Endodermal cell (in vitro differentiated cells): Measurements from ENCODE around the gene SYNRG. TPM values are rescaled to one million over a fixed set of nuclear protein-coding genes. Genes with fewer than 3 reads are reported as not detected.

ENCODE experiments used
- DNase-seq: peaks from one replicate; pipeline ENCODE4 v3.0.0-alpha.2; 2017
- H3K27ac ChIP-seq: 2 replicates; pipeline ENCODE4 v1.5.1; 2013; ENCODE audit warnings: mild to moderate bottlenecking, low read depth, low read length, moderate library complexity
- H3K27me3 ChIP-seq: 2 replicates; pipeline ENCODE4 v1.6.1; 2013; ENCODE audit warnings: mild to moderate bottlenecking, low read length, moderate library complexity; ENCODE audit not compliant: insufficient read depth, control insufficient read depth, poor library complexity, severe bottlenecking
- H3K36me3 ChIP-seq: 2 replicates; pipeline ENCODE4 v1.7.0; 2013; ENCODE audit warnings: mild to moderate bottlenecking, low read length, moderate library complexity; ENCODE audit not compliant: control insufficient read depth, insufficient read depth
- H3K4me1 ChIP-seq: one replicate; pipeline ENCODE4 v1.7.0; 2013; ENCODE audit warnings: low read length; ENCODE audit not compliant: control insufficient read depth, insufficient read depth
- H3K4me3 ChIP-seq: 2 replicates; pipeline ENCODE4 v1.5.1; 2013; ENCODE audit warnings: mild to moderate bottlenecking, low read length, moderate library complexity
- H3K9ac ChIP-seq: 2 replicates; pipeline ENCODE4 v1.6.1; 2013; ENCODE audit warnings: mild to moderate bottlenecking, low read length, moderate library complexity; ENCODE audit not compliant: poor library complexity, severe bottlenecking; ENCODE audit errors: extremely low read depth
- H3K9me3 ChIP-seq: 2 replicates; pipeline ENCODE4 v1.6.1; 2013; ENCODE audit warnings: mild to moderate bottlenecking, low read length, moderate library complexity; ENCODE audit not compliant: control insufficient read depth
- H3K27ac Mint-ChIP-seq: 2 replicates; pipeline ENCODE4 v1.8.0; 2020; ENCODE audit warnings: mixed read lengths
- H3K27me3 Mint-ChIP-seq: 2 replicates; pipeline ENCODE4 v1.8.0; 2021; ENCODE audit warnings: mild to moderate bottlenecking, mixed read lengths; ENCODE audit not compliant: insufficient read depth
- H3K36me3 Mint-ChIP-seq: 2 replicates; pipeline ENCODE4 v1.8.0; 2020; ENCODE audit warnings: low read depth, mixed read lengths
- H3K4me1 Mint-ChIP-seq: 2 replicates; pipeline ENCODE4 v1.8.0; 2020; ENCODE audit warnings: mixed read lengths
- H3K4me3 Mint-ChIP-seq: 2 replicates; pipeline ENCODE4 v1.8.0; 2020; ENCODE audit warnings: mild to moderate bottlenecking, moderate library complexity, mixed read lengths
- H3K9me3 Mint-ChIP-seq: 2 replicates; pipeline ENCODE4 v1.8.0; 2020; ENCODE audit warnings: mild to moderate bottlenecking, mixed read lengths
- WGBS, 2 experiments: methylation state at CpG; one replicate each; pipeline versions ENCODE4 v1.1.5 to v1.1.7; 2013; ENCODE audit warnings: missing lambda C conversion rate in 2 of 2, mixed read lengths in 1 of 2; ENCODE audit not compliant: insufficient coverage in 1 of 2, insufficient read length in 1 of 2; 5-methylcytosine and 5-hydroxymethylcytosine counted together
- total RNA-seq, 2 donors: library from RNA; stranded (reverse); fragmentation: NEBNext Ultra II Directional in 1 of 2; extraction: Animal tissue kit (Norgen Biotek cat#: 25700) in 1 of 2; gene quantifications; 2 replicates in 1 of 2; 3 replicates in 1 of 2; pipeline ENCODE4 v1.2.1, GENCODE V29; 2021
- TF ChIP-seq, protein P1 (sequence below): fragments of 200-600 bp; sonication (generic); conservative IDR thresholded peaks from 2 replicates; pipeline ENCODE4 v1.5.0; 2021; ENCODE audit warnings: antibody characterized with exemption, mild to moderate bottlenecking

The SYNRG gene
- total RNA-seq, 2 donors from 2014 or later, result 47.2 to 52.4 TPM

DNA sequence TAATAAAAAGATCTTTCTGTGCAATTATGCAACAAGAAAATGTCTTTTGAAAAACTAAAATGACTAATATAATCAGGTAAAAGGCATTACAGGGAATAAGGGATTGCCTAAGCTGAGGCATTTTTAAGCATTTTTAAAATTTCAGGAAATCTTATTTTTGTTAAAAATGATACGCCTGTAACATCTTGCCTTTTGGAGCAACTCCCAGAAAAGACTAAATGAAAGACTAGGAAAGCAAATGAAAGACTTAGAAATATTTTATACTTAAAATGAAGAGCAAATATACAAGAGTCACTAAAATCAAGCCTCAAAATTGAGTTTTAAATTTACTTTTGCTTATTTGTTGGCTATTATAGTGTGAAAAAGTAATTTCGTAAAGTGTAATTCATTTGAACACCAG, 63.7 kb downstream of the SYNRG start:
- Histone ChIP-seq H3K27ac (no peak overlapping the region), H3K27me3 (no peaks in the 10 kb centered on the region), H3K4me1 (no peaks in the 10 kb centered on the region), H3K36me3 (peaks cover 50% of the 10 kb centered on the region), H3K4me3 (no peak overlapping the region), H3K9ac (no peak overlapping the region), H3K9me3 (no peaks in the 10 kb centered on the region)
- Mint-ChIP-seq H3K4me3 (no peak overlapping the region), H3K27ac (no peak overlapping the region), H3K9me3 (no peaks in the 10 kb centered on the region), H3K4me1 (peaks cover 9% of the 10 kb centered on the region), H3K27me3 (no peaks in the 10 kb centered on the region), H3K36me3 (peaks cover 33% of the 10 kb centered on the region)
- WGBS, 2 experiments, result 96% methylated on average over 2 of the region's 2 CpGs; no CpG with 5 or more reads in 1 of the 2 experiments
- DNase-seq, result no peak
- TF ChIP-seq, protein P1, sequence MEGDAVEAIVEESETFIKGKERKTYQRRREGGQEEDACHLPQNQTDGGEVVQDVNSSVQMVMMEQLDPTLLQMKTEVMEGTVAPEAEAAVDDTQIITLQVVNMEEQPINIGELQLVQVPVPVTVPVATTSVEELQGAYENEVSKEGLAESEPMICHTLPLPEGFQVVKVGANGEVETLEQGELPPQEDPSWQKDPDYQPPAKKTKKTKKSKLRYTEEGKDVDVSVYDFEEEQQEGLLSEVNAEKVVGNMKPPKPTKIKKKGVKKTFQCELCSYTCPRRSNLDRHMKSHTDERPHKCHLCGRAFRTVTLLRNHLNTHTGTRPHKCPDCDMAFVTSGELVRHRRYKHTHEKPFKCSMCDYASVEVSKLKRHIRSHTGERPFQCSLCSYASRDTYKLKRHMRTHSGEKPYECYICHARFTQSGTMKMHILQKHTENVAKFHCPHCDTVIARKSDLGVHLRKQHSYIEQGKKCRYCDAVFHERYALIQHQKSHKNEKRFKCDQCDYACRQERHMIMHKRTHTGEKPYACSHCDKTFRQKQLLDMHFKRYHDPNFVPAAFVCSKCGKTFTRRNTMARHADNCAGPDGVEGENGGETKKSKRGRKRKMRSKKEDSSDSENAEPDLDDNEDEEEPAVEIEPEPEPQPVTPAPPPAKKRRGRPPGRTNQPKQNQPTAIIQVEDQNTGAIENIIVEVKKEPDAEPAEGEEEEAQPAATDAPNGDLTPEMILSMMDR, result no peak

- Histone ChIP-seq H3K9ac (no peak overlapping the region), H3K4me3 (no peak overlapping the region), H3K4me1 (no peaks in the 10 kb centered on the region), H3K9me3 (no peaks in the 10 kb centered on the region), H3K27me3 (no peaks in the 10 kb centered on the region), H3K36me3 (peaks cover 58% of the 10 kb centered on the region), H3K27ac (no peak overlapping the region)
- no peak overlapping the region for H3K27ac Mint-ChIP-seq
- H3K9me3 Mint-ChIP-seq, result no peaks in the 10 kb centered on the region
- H3K4me3 Mint-ChIP-seq, result no peak overlapping the region
- peaks cover 40% of the 10 kb centered on the region for H3K36me3 Mint-ChIP-seq
- TF ChIP-seq, protein P1, result no peak
- peaks cover 9% of the 10 kb centered on the region for H3K4me1 Mint-ChIP-seq
- DNase-seq, result no peak
- 87 to 100% methylated on average over 1 to 2 of the region's 2 CpGs for WGBS, 2 experiments
- no peaks in the 10 kb centered on the region for H3K27me3 Mint-ChIP-seq
Measured at GRCh38 chr17:37543637-37544052, 65.6 kb downstream of the SYNRG start.

GRCh38 chr17:37541880-37542660, 67.1 kb downstream of the SYNRG start:
- Mint-ChIP-seq H3K4me1 (peaks cover 5% of the 10 kb centered on the region), H3K27me3 (no peaks in the 10 kb centered on the region), H3K36me3 (peaks cover 52% of the 10 kb centered on the region), H3K27ac (peak overlapping the region; percentile 75), H3K9me3 (no peaks in the 10 kb centered on the region), H3K4me3 (no peak overlapping the region)
- Histone ChIP-seq H3K9me3 (no peaks in the 10 kb centered on the region), H3K4me1 (no peaks in the 10 kb centered on the region), H3K36me3 (peaks cover 72% of the 10 kb centered on the region), H3K9ac (no peak overlapping the region), H3K27me3 (no peaks in the 10 kb centered on the region), H3K27ac (no peak overlapping the region), H3K4me3 (no peak overlapping the region)
- DNase-seq, result no peak
- TF ChIP-seq, protein P1, result no peak
- 92 to 95% methylated on average over 9 of the region's 9 CpGs for WGBS, 2 experiments
